HG02623 (cell line): Measurements from ENCODE around the gene EVA1A.

Source experiments
- ATAC-seq: cut with Tn5 transposase; IDR thresholded peaks from one replicate; pipeline ENCODE4 v1.9.1; 2021; ENCODE audit warnings: moderate library complexity; ENCODE audit not compliant: unreplicated experiment

EVA1A gene

DNA sequence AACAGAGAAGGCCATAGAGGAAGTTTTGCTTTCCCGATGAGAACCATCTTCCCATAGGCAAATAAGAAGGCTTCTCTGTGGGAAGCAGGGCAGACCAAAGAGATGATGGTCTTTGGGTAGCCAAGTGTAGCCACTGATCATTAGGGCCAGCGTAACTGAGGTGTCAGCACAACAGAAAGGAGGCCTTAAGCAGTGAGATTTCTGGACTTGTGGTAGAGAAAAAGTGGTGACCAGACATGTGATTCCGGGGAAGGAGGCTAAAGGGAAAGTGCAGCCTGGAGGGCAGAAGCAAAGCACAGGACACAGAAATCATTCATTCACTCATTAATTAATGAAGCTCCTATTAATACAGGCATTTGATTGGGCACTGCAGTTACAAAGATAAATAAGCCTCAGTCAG is 15.4 kb downstream of the EVA1A start:
- no peak for ATAC-seq

- no peak for ATAC-seq
These were observed 17.3 kb downstream of the EVA1A start for GRCh38 chr2:75543446-75543845.

DNA sequence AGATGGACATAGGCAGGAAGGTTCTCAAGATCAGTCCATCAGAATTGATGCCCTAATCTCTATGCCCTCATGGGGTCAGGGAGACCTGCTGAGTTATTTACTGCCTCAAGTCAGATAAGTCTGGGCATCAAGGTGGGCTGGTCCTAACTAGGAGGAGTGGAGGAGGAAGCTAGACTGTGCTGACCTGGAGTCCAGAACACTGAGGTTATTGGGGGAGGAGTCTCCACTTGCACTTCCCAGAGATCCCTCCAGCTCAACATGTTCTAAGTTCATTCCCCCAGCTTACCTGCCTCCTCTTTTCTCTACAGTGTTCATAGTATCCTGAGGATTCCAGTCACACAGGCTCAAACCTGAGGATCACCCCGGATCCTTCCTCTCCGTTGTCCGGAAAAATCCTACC is 19.3 kb downstream of the EVA1A start:
- no peak for ATAC-seq

- no peak for ATAC-seq
These were observed 19.7 kb downstream of the EVA1A start for GRCh38 chr2:75540994-75541393.

DNA sequence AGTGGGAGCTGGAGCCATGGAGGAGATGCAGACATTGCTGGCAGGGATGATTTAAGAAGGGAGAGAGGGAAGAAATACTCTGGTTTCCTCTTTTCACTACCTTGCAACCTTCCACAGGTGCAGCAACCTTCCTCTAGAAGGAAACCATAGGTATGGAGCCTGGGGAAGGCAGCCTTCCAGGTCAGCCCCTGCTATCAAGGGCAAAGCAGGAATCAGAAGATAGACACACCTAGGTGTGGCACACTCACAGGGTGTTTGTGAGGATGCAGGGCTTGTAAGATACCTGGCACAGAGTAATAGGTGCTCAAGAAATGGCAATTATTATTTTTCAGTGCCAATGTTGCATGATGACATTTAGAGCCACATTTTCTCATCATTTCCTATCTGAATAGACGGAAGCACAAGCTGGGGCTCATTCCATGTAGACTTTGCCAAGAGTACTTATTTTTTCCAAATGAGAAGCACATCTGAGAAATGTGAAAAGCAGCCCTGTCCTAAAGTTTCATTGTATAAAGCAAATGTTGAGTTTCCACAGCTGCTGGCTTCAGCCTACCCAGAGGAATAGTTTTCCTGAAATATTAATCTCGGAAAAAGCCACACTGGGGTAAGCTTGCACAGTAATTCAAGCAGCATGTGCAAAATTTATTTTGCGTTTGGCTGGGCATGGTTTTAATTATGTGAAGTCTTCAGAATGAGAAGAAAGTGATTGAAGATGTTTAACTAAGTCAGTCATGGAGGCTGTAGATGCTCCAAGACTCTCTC is 20.6 kb downstream of the EVA1A start:
- ATAC-seq: no peak

DNA sequence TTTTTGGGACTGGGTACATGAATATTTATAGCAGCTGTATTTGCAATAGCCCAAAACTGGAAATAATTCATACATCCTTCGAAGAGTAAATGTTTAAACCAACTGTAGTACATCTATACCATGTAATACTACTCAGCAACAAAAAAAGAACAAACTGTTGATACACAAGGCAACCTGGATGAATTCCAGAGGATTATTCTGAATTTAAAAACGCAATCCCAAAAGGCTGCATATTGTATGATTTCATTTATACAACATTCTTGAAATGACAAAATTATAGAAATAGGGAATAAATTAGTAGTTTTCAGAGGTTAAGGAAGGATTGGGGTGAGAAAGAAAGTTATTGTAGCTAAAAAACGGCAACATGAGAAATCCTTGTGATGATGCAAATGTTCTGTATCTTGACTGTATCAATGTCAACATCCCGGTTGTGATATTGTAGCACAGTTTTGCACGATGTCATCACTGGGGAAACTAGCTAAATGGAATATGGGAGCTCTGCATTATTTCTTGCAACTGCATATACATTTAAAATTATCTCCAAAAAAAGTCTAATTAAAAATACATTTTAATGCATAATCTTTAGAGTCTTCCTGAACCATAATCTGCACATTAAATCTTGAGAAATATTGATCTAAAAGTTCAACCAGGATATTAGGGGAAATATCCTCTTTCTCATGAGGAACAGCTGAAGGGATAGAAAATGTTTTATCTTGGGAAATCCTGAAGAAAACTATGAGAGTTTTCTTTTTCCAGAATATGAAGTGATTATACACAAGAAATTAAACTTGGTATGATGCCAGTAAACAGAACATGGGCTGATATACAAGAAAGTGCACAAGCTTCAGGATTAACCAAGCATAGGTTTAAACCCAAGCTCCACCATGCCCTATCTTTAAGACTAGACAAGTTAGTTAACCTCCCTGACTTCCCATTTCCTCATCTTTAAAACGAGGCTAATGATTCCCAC is 21.9 kb downstream of the EVA1A start:
- no peak for ATAC-seq

GRCh38 chr2:75537658-75538057 is 23.1 kb downstream of the EVA1A start:
- ATAC-seq: no peak

GRCh38 chr2:75533135-75533534 is 27.6 kb downstream of the EVA1A start:
- ATAC-seq: no peak

GRCh38 chr2:75532488-75532887 is 28.3 kb downstream of the EVA1A start:
- no peak for ATAC-seq

DNA sequence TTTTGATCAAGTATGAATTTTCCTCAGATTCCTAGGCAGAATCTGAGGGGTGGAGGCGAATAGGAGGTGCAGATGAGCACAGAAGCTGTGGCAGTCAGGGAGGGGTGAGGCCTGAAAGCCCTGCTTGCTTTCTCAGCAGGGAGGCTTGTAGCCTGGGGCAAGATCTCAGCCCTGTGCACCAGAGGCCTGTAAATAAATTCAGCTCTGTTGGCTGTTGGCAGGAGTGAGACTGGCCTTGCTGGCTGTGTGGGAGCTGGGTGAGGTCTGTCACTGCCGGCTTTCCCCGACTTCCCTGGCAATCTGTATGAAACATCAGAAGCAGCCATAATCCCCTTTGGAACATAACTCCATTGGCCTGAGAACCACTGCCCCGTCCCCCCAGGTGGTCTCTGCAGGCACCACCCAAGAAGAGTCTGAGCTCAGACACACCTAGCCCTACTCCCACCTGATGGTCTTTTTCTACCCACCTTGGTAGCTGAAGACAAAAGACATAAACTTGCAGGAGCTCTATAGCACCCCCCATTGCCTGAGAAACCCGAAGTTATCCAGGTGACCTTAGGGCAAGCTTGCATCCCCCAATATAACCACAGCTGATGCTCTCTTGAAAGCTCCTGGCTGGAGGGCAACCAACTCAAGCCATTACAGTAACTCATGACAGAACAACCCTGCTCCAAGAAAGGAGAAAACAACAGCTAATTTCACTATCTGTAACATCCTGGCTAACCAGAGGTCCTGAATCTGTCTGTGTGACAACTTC is 32.3 kb downstream of the EVA1A start:
- no peak for ATAC-seq

- ATAC-seq: no peak
These were observed 33.1 kb downstream of the EVA1A start for GRCh38 chr2:75527676-75528075.

DNA sequence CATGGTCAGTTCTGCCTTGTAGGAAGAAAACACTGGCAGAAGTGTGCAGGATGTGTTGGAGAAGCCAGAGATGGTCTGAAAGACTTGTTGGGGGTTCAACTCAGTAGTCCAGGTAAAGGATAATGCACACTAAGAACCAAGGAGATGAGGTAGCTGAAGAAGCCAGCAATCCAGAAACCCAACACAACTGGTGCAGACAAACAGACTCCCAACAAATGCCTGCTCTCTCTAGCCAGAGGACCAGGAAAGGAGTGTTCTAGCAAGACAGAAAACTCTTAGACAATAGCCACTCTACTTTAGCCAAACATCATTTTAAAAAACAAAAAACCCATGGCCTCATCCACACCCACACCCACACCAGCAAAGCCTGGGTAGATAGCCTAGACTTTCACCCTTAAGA is 33.9 kb downstream of the EVA1A start:
- ATAC-seq: no peak

GRCh38 chr2:75525434-75526310 is 35.1 kb downstream of the EVA1A start:
- ATAC-seq: no peak

DNA sequence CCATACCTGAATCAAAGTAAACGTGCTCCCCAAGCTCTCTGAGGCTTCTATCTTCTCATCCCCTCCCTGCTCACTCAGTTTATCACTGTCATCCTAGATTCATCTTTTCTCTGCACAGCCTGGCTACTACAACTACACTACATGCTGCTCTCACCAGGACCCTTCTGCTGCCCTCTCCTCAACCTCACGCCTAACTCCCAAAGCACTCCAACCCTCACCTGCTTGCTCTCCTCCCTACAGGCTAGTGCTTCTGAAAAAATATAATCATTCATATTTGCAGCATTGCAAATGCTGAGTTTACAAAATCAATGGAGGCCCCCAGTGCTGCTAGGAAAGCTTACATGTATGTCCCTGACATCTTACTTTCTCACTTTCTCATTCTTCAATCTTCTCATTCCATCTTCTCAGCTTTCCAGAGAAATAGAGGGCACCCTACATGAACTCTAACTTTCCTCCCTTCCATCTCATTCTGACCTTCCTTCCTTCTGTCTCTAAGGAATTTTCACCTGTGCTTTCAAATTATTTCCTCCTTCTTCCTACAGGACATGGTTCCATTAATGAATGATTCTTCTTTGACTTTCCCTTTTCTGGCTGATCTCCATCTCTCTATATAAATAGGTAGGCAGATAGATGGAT is 36.3 kb downstream of the EVA1A start:
- ATAC-seq: no peak

GRCh38 chr2:75523313-75524275 is 37.1 kb downstream of the EVA1A start:
- ATAC-seq: no peak

- ATAC-seq: no peak
These were observed 38.0 kb downstream of the EVA1A start for GRCh38 chr2:75522543-75523312.

DNA sequence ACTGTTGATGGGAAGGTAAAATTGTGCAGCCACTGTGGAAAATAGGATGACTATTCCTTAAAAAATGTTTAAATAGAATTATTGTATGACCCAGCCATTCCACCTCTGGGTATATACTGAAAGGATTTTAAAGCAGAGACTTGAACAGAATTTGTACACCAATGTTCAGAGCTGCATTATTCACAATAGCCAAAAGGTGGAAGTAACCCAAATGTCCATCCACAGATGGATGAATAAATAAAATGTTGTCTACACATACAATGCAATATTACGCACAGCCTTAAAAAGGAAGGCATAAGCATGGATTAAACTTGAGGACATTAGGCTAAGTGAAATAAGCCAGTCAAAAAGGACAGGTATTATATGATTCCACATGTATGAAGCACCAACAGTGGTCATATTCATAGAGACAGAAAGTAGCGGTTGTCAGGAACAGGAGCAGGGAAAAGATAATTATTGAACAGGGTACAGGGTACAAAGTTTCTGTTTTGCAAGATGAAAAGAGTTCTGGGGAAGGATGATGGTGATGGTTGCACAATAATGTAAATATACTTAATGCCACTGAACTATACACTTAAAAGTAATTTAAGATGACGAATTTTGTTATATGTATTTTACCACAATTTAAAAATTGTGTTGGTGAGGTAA is 39.4 kb downstream of the EVA1A start:
- no peak for ATAC-seq
